ENCODE data around the gene ZNF8.

- TF ChIP-seq CTCF (IDR thresholded peaks at IDR 0.05; ENCODE audit: low read depth, low read length) (no peak), POLR2A (IDR thresholded peaks at IDR 0.05; ENCODE audit: extremely low read depth, insufficient read length) (no peak), MYC (IDR thresholded peaks at IDR 0.05; ENCODE audit: low read depth, low read length) (no peak)
- TF ChIP-seq, protein P1, sequence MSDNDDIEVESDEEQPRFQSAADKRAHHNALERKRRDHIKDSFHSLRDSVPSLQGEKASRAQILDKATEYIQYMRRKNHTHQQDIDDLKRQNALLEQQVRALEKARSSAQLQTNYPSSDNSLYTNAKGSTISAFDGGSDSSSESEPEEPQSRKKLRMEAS (IDR thresholded peaks at IDR 0.05; ENCODE audit: low read depth, low read length): no peak
Observed at GRCh38 chr19:58305932-58306323, 27.2 kb downstream of the ZNF8 start.
